SU-DHL-6 (cell line): ENCODE results near the gene TAF5.

Experiments
- H2AFZ ChIP-seq: fragments of 200-600 bp; sonication (generic); 2 replicates; pipeline ENCODE4 v1.6.1; 2014; ENCODE audit warnings: low read depth, mild to moderate bottlenecking, moderate library complexity, mixed read lengths, antibody characterized with exemption, low read length; ENCODE audit not compliant: severe bottlenecking
- H3F3A ChIP-seq: fragments of 200-600 bp; shearing (Covaris generic); 2 replicates; pipeline ENCODE4 v1.6.0; 2016; ENCODE audit warnings: antibody characterized with exemption, mild to moderate bottlenecking; ENCODE audit not compliant: insufficient read depth
- H3K27ac ChIP-seq: fragments of 200-600 bp; sonication (generic); 2 replicates; pipeline ENCODE4 v1.5.1; 2016; ENCODE audit warnings: low read depth, mild to moderate bottlenecking, low read length, moderate library complexity, mixed read lengths
- H3K27me3 ChIP-seq: fragments of 200-600 bp; sonication (generic), shearing (Covaris generic); 2 replicates; pipeline ENCODE4 v1.6.0; 2014; ENCODE audit warnings: mild to moderate bottlenecking, low read length
- H3K36me3 ChIP-seq: fragments of 200-600 bp; sonication (generic); 2 replicates; pipeline ENCODE4 v1.6.1; 2014; ENCODE audit warnings: mild to moderate bottlenecking, low read length, mixed read lengths
- H3K4me2 ChIP-seq: fragments of 300-600, 200-600 bp; shearing (Covaris generic), sonication (generic); 2 replicates; pipeline ENCODE4 v1.6.0; 2014; ENCODE audit warnings: low read length, low read depth, mild to moderate bottlenecking; ENCODE audit not compliant: poor library complexity, severe bottlenecking
- H3K4me3 ChIP-seq: fragments of 200-600 bp; sonication (generic); 2 replicates; pipeline ENCODE4 v1.5.1; 2014; ENCODE audit warnings: antibody characterized with exemption, low read length, mild to moderate bottlenecking, mixed read lengths; ENCODE audit not compliant: insufficient read depth, poor library complexity, severe bottlenecking
- H3K79me2 ChIP-seq: fragments of 200-600 bp; sonication (generic); 2 replicates; pipeline ENCODE4 v1.6.1; 2014; ENCODE audit warnings: mild to moderate bottlenecking, low read length, moderate library complexity; ENCODE audit not compliant: insufficient read depth
- H3K9ac ChIP-seq: fragments of 200-600 bp; sonication (generic); 2 replicates; pipeline ENCODE4 v1.7.0; 2014; ENCODE audit warnings: mild to moderate bottlenecking, low read length
- H3K9me2 ChIP-seq: fragments of 200-600 bp; sonication (generic); replicated peaks from 2 replicates; pipeline ENCODE4 v1.6.1; 2014; ENCODE audit warnings: low read length; ENCODE audit not compliant: insufficient read depth
- H3K9me3 ChIP-seq: fragments of 200-600 bp; sonication (generic); 2 replicates; pipeline ENCODE4 v1.6.1; 2014; ENCODE audit warnings: low read length, mixed read lengths; ENCODE audit not compliant: insufficient read depth
- H4K20me1 ChIP-seq: fragments of 200-600 bp; sonication (generic); 2 replicates; pipeline ENCODE4 v1.6.1; 2014; ENCODE audit warnings: low read depth, mild to moderate bottlenecking, antibody characterized with exemption, low read length, moderate library complexity, mixed read lengths
- CTCF ChIP-seq: fragments of 200-600 bp; sonication (generic); IDR thresholded peaks from one replicate; pipeline ENCODE4 v1.5.1; 2017; ENCODE audit warnings: antibody characterized with exemption, mild to moderate bottlenecking, low read length, moderate library complexity; ENCODE audit not compliant: insufficient read depth, poor library complexity, severe bottlenecking
- EZH2phosphoT487 ChIP-seq: fragments of 200-600 bp; sonication (generic), shearing (Covaris generic); conservative IDR thresholded peaks from 2 replicates; pipeline ENCODE4 v1.6.1; 2018; ENCODE audit warnings: mild to moderate bottlenecking, antibody characterized with exemption, low read length, moderate library complexity, mixed read lengths

TAF5 gene

GRCh38 chr10:103334567-103334966 lies 33.2 kb upstream of the TAF5 start:
- peaks cover 19% of the 10 kb centered on the region for H3K36me3 ChIP-seq
- H2AFZ ChIP-seq, result no peak overlapping the region
- peaks cover 18% of the 10 kb centered on the region; the same call in 1 of the 2 replicates for H3F3A ChIP-seq
- no peak overlapping the region; the same call in 1 of the 2 replicates for H3K27ac ChIP-seq
- no peaks in the 10 kb centered on the region for H3K79me2 ChIP-seq
- no peaks in the 10 kb centered on the region for H3K27me3 ChIP-seq
- no peak overlapping the region for H3K4me2 ChIP-seq
- H3K9me3 ChIP-seq, result no peaks in the 10 kb centered on the region
- no peaks in the 10 kb centered on the region for H4K20me1 ChIP-seq
- no peaks in the 10 kb centered on the region for H3K9me2 ChIP-seq
- H3K9ac ChIP-seq, result no peak overlapping the region
- H3K4me3 ChIP-seq, result no peak overlapping the region
- no peak for TF ChIP-seq EZH2phosphoT487
- no peak for TF ChIP-seq CTCF

- Histone ChIP-seq H3K4me3 (no peak overlapping the region), H3K79me2 (no peaks in the 10 kb centered on the region), H3K27me3 (no peaks in the 10 kb centered on the region), H3K36me3 (peaks cover 16% of the 10 kb centered on the region), H4K20me1 (no peaks in the 10 kb centered on the region), H3K9me2 (no peaks in the 10 kb centered on the region), H3K27ac (no peak overlapping the region), H3F3A (peaks cover 18% of the 10 kb centered on the region; the same call in 1 of the 2 replicates), H3K9me3 (no peaks in the 10 kb centered on the region), H3K9ac (no peak overlapping the region), H3K4me2 (no peak overlapping the region), H2AFZ (no peak overlapping the region)
- TF ChIP-seq EZH2phosphoT487 (no peak), CTCF (no peak)
Observed at GRCh38 chr10:103336370-103336769, 31.4 kb upstream of the TAF5 start.

- Histone ChIP-seq H3K9ac (peak overlapping the region; percentile 94), H3K4me3 (peak overlapping the region; percentile 84), H3K4me2 (peak overlapping the region; percentile 73), H2AFZ (peak overlapping the region; percentile 88), H3K9me2 (no peaks in the 10 kb centered on the region), H3F3A (no peaks in the 10 kb centered on the region; the same call in 1 of the 2 replicates), H4K20me1 (no peaks in the 10 kb centered on the region), H3K36me3 (peaks cover 14% of the 10 kb centered on the region), H3K79me2 (peaks cover 15% of the 10 kb centered on the region), H3K27ac (peak overlapping the region; percentile 63), H3K27me3 (no peaks in the 10 kb centered on the region), H3K9me3 (no peaks in the 10 kb centered on the region)
- no peak for TF ChIP-seq EZH2phosphoT487
- TF ChIP-seq CTCF, result no peak
Observed at GRCh38 chr10:103350175-103350516, 17.6 kb upstream of the TAF5 start.
